Measurements from ENCODE around the gene ISL2.

DNA sequence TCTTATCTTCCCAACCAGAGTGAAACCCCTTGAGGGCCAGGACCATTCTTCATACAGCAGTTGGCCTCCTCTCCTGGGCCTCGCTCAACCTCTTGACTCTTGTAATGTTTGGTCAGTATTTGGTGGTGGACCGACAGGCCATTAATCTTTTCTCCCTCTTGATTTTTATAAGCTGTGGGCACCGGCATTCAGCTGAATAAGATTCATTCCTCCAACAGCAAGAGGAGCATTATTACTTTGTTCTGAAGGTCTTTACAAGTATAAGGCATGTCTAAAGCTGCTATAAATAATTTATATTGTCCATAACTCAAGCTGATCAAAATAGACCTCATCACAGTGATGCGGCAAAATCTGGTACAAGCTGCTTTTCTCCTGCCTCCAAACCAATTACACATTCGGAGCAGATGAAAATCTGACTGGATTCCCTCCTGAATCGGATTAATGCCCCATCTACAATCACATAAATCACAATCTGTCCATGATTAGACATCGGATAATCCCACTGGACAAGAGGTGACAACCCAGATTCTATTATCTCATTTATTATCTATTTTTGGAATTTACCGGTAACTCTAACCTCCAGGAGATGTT lies 8.4 kb upstream of the ISL2 start:
- TF ChIP-seq CTCF (optimal IDR thresholded peaks at IDR 0.05 in 1 of 3, IDR thresholded peaks at IDR 0.05 in 1 of 3, conservative IDR thresholded peaks at IDR 0.05 in 1 of 3; ENCODE audit: extremely low read depth in 1 of 3, insufficient read depth in 2 of 3, low read length in 3 of 3) (no peak), EZH2 (IDR thresholded peaks at IDR 0.05; ENCODE audit: low read length) (no peak)

Measured in keratinocyte (primary cell).